HepG2 (cell line): ENCODE results near the gene ADGRL2. TPM values are rescaled to one million over a fixed set of nuclear protein-coding genes. Genes with fewer than 3 reads are reported as not detected.

Experiments used
- ATAC-seq: fragments of 200-7000 bp; cut with Tn5 transposase; 3 replicates; pipeline ENCODE4 v1.9.1; 2020; ENCODE audit warnings: mild to moderate bottlenecking, moderate library complexity
- BruUV-seq: library from RNA; stranded (reverse); fragments of 400-500 nt; replicated peaks from 2 replicates; lab custom pipeline; 2021; lab: Mats Ljungman, UMichigan
- CTCF ChIA-PET: fragments of 300-600 bp; formaldehyde crosslinking; extraction: SDS; loops from one replicate; lab custom pipeline; 2021; ENCODE audit warnings: low total read pairs, inconsistent platforms, low intra/inter-chr PET ratio; lab: Yijun Ruan, JAX
- POLR2A ChIA-PET: fragments of 350-600 bp; sonication (Branson Sonifier 250); formaldehyde crosslinking; loops from one replicate; lab custom pipeline; 2020; ENCODE audit warnings: antibody characterized with exemption, inconsistent platforms; lab: Yijun Ruan, JAX
- DNase-seq: peaks from one replicate; pipeline ENCODE4 v3.0.0-alpha.2; 2015; ENCODE audit warnings: low spot score
- FAIRE-seq: peaks from 3 replicates; lab custom pipeline; 2011; peaks lifted over from hg19 to GRCh38; lab: Jason Lieb, UNC
- H2AFZ ChIP-seq: one replicate; pipeline ENCODE4 v1.6.1; 2011; ENCODE audit warnings: low read length, inconsistent platforms
- H3K27ac ChIP-seq: fragments of 300-600 bp; 3 replicates; pipeline ENCODE4 v1.8.0; 2011; ENCODE audit warnings: mixed run types, mild to moderate bottlenecking, mixed read lengths, low read length, inconsistent platforms; ENCODE audit not compliant: insufficient read depth; ENCODE audit errors: extremely low read length
- H3K27me3 ChIP-seq, 2 experiments: fragments of 200-600 bp in 1 of 2; 2 replicates in 1 of 2; 3 replicates in 1 of 2; pipeline versions ENCODE4 v1.6.0 to v1.8.0; 2011; ENCODE audit warnings: low read length in 2 of 2, mild to moderate bottlenecking in 2 of 2, moderate library complexity in 2 of 2, inconsistent platforms in 1 of 2; ENCODE audit not compliant: insufficient read depth in 2 of 2, control insufficient read depth in 1 of 2
- H3K36me3 ChIP-seq, 2 experiments: fragments of 200-600 bp in 1 of 2; replicated peaks in 1 of 2; 2 replicates in 1 of 2; 3 replicates in 1 of 2; pipeline versions ENCODE4 v1.5.1 to v1.8.0; 2011; ENCODE audit warnings: low read length in 2 of 2, inconsistent platforms in 1 of 2; ENCODE audit not compliant: insufficient read depth in 2 of 2, control insufficient read depth in 1 of 2
- H3K4me1 ChIP-seq: 2 replicates; pipeline ENCODE4 v1.5.1; 2012; ENCODE audit warnings: low read length, inconsistent platforms; ENCODE audit not compliant: insufficient read depth
- H3K4me2 ChIP-seq: 2 replicates; pipeline ENCODE4 v1.6.0; 2011; ENCODE audit warnings: low read depth, low read length, inconsistent platforms
- H3K4me3 ChIP-seq, 3 experiments: fragments of 200-600 bp in 1 of 3; sonication (generic), shearing (Covaris generic) in 1 of 3; replicated peaks in 1 of 3; 2 replicates each; pipeline ENCODE4 v1.5.1; 2011 to 2016; ENCODE audit warnings: low read length in 3 of 3, inconsistent platforms in 2 of 3, low read depth in 2 of 3, mild to moderate bottlenecking in 2 of 3, control low read depth in 1 of 3, mixed read lengths in 1 of 3; ENCODE audit not compliant: insufficient read depth in 1 of 3
- H3K79me2 ChIP-seq: one replicate; pipeline ENCODE4 v1.6.1; 2011; ENCODE audit warnings: low read length, inconsistent platforms; ENCODE audit not compliant: insufficient read depth
- H3K9ac ChIP-seq: 2 replicates; pipeline ENCODE4 v1.6.0; 2011; ENCODE audit warnings: mild to moderate bottlenecking, low read depth, low read length, inconsistent platforms; ENCODE audit not compliant: insufficient read depth
- H3K9me3 ChIP-seq: 2 replicates; pipeline ENCODE4 v1.5.1; 2012; ENCODE audit warnings: mild to moderate bottlenecking, low read length
- H4K20me1 ChIP-seq: 2 replicates; pipeline ENCODE4 v1.6.0; 2011; ENCODE audit warnings: inconsistent platforms, mild to moderate bottlenecking, low read length, moderate library complexity; ENCODE audit not compliant: insufficient read depth
- ARNT ChIP-seq: fragments of 450-650 bp; IDR thresholded peaks from 2 replicates; pipeline ENCODE4 v1.6.1; 2017
- FOXM1 ChIP-seq: sonication (generic); formaldehyde crosslinking; IDR thresholded peaks from 2 replicates; pipeline ENCODE4 v1.5.0; 2020; ENCODE audit warnings: missing genetic modification reagents
- NCOA1 ChIP-seq: sonication (generic); formaldehyde crosslinking; IDR thresholded peaks from 2 replicates; pipeline ENCODE4 v1.9.0; 2021; ENCODE audit warnings: missing genetic modification reagents
- NFE2L2 ChIP-seq: fragments of 150-350 bp; IDR thresholded peaks from 2 replicates; pipeline ENCODE4 v1.6.1; 2014; ENCODE audit warnings: low read length
- SMYD3 ChIP-seq: sonication (generic); formaldehyde crosslinking; IDR thresholded peaks from 2 replicates; pipeline ENCODE4 v1.8.1; 2023; ENCODE audit warnings: mild to moderate bottlenecking, missing genetic modification reagents
- ZBTB42 ChIP-seq: sonication (generic); formaldehyde crosslinking; IDR thresholded peaks from 2 replicates; pipeline ENCODE4 v1.5.0; 2020; ENCODE audit warnings: mild to moderate bottlenecking, missing genetic modification reagents
- ZNF777 ChIP-seq: sonication (generic); formaldehyde crosslinking; IDR thresholded peaks from 2 replicates; pipeline ENCODE4 v1.4.0; 2020; ENCODE audit warnings: missing genetic modification reagents
- WGBS: methylation state at CpG from one replicate; pipeline ENCODE4 v1.1.6; 2017; ENCODE audit warnings: low lambda C conversion rate; 5-methylcytosine and 5-hydroxymethylcytosine counted together
- in situ Hi-C: cut with HindIII; loops from 2 replicates; pipeline ENCODE4 v1.10.0; 2017; ENCODE audit warnings: low pct_unique_long_range_greater_than_20kb; ENCODE audit not compliant: extremely low pct_ligation_motif_present
- intact Hi-C: fragments of 100-400 bp; cut with micrococcal nuclease; formaldehyde crosslinking; loops from one replicate; pipeline ENCODE4 v1.10.0; 2022; ENCODE audit not compliant: unreplicated experiment
- polyA plus RNA-seq, 8 experiments: library from polyadenylated mRNA; depleted of rRNA in 3 of 8; stranded (reverse) in 7 of 8; unstranded in 1 of 8; fragments of >200 nt; fragmentation: Illumina TruSeq in 4 of 8; extraction: Trizol in 4 of 8; gene quantifications; 2 replicates each; pipeline versions ENCODE4 v1.2.1 to v1.2.3, GENCODE V29; 2011 to 2016; ENCODE audit warnings: low read depth in 4 of 8, missing spikeins in 1 of 8, mixed read lengths in 1 of 8; ENCODE audit not compliant: insufficient read depth in 1 of 8
- total RNA-seq, 5 experiments: library from RNA; depleted of rRNA; stranded (reverse); fragments of >200 nt; fragmentation: Illumina TruSeq; extraction: Trizol; gene quantifications; 2 replicates each; pipeline ENCODE4 v1.2.3, GENCODE V29; 2016; ENCODE audit warnings: low read depth in 1 of 5
- TF ChIP-seq, protein P1 (sequence below): sonication (generic); formaldehyde crosslinking; IDR thresholded peaks from 2 replicates; pipeline ENCODE4 v1.5.0; 2020; ENCODE audit warnings: missing genetic modification reagents
- TF ChIP-seq, protein P2 (sequence below): sonication (generic); formaldehyde crosslinking; IDR thresholded peaks from 2 replicates; pipeline ENCODE4 v1.5.0; 2020; ENCODE audit warnings: mild to moderate bottlenecking, low read depth, missing genetic modification reagents, borderline replicate concordance
- TF ChIP-seq, protein P3 (sequence below): sonication (generic); formaldehyde crosslinking; IDR thresholded peaks from 2 replicates; pipeline ENCODE4 v1.4.0; 2020; ENCODE audit warnings: missing genetic modification reagents
- TF ChIP-seq, protein P4 (sequence below): sonication (generic); formaldehyde crosslinking; IDR thresholded peaks from 2 replicates; pipeline ENCODE4 v1.9.0; 2021; ENCODE audit warnings: missing genetic modification reagents, mild to moderate bottlenecking, borderline replicate concordance
- TF ChIP-seq, protein P5 (sequence below): sonication (generic); formaldehyde crosslinking; IDR thresholded peaks from 2 replicates; pipeline ENCODE4 v1.4.0; 2020; ENCODE audit warnings: mild to moderate bottlenecking, missing genetic modification reagents

ADGRL2 gene
- total and polyA plus RNA-seq, 2 of the 13 experiments (the other 11 are each of a cell fraction or from before 2014, with no cell fraction given) = 15.3 to 31.6 TPM

DNA sequence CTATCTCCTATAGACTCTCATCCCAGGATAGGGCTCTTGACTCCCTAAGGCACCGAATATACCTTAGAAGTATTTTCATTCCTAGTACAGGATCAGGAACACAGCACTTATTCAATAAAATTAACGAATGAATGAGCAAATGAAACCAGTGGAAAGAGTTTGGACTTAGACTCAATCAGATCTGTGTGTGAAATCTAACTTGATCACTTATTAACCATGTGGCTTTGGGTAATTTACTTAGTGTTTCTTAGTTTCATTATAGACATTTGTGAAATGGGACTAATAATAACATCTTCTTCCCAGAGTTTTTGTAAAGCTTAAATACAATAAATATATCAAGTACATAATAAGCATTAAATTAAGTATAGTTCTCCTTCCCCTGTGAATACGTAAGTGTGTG, 230.1 kb downstream of the ADGRL2 start (continued):
- TF ChIP-seq, protein P1, sequence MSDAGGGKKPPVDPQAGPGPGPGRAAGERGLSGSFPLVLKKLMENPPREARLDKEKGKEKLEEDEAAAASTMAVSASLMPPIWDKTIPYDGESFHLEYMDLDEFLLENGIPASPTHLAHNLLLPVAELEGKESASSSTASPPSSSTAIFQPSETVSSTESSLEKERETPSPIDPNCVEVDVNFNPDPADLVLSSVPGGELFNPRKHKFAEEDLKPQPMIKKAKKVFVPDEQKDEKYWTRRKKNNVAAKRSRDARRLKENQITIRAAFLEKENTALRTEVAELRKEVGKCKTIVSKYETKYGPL (CRISPR knock-in tag) = no peak
- TF ChIP-seq NCOA1 = no peak
- TF ChIP-seq ZBTB42 (CRISPR knock-in tag) = no peak
- TF ChIP-seq, protein P2, sequence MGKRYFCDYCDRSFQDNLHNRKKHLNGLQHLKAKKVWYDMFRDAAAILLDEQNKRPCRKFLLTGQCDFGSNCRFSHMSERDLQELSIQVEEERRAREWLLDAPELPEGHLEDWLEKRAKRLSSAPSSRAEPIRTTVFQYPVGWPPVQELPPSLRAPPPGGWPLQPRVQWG = no peak
- TF ChIP-seq, protein P3, sequence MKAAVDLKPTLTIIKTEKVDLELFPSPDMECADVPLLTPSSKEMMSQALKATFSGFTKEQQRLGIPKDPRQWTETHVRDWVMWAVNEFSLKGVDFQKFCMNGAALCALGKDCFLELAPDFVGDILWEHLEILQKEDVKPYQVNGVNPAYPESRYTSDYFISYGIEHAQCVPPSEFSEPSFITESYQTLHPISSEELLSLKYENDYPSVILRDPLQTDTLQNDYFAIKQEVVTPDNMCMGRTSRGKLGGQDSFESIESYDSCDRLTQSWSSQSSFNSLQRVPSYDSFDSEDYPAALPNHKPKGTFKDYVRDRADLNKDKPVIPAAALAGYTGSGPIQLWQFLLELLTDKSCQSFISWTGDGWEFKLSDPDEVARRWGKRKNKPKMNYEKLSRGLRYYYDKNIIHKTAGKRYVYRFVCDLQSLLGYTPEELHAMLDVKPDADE (CRISPR knock-in tag) = no peak
- TF ChIP-seq ZNF777 = no peak
- no peak for TF ChIP-seq FOXM1 (CRISPR knock-in tag)
- TF ChIP-seq, all 625 proteins: peak for 0

DNA sequence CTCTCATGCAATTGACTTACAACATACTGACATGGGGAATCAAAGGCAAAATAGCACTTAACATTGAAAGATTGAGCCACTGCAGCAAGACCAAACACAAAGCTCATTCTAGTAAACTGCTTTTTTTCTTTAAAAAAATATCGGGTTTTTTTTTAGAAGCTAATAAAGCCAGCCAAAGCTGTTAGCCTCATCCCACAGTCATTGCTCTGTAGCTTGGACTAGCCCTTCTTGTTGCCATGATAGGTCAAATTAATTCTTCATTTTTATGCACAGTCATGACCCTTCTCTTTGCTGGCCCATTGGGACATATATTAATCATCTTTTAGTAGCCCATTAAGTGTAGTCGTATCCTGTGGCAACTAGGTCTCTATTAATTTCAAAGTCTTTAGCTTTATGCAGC, 231.3 kb downstream of the ADGRL2 start:
- no peaks in the 10 kb centered on the region for H3K36me3 ChIP-seq
- peaks cover 56% of the 10 kb centered on the region for H3K9me3 ChIP-seq
- no TSS peak for BruUV-seq
- no peak overlapping the region for H3K4me3 ChIP-seq
- 19% methylated on average over 2 of the region's 2 CpGs for WGBS
- intact Hi-C loops = no loop called here
- no peak overlapping the region for H3K27ac ChIP-seq
- no peak overlapping the region for H2AFZ ChIP-seq
- in situ Hi-C loops = no loop called here
- DNase-seq = no peak
- FAIRE-seq = no peak
- no peak overlapping the region for H3K9ac ChIP-seq
- H3K4me1 ChIP-seq = no peaks in the 10 kb centered on the region
- no peak for ATAC-seq
- no peaks in the 10 kb centered on the region for H3K79me2 ChIP-seq
- TF ChIP-seq NFE2L2 (peak; percentile 14; the same call in 1 of the 2 replicates), ARNT (no peak), SMYD3 (CRISPR knock-in tag) (no peak)
- TF ChIP-seq, protein P4, sequence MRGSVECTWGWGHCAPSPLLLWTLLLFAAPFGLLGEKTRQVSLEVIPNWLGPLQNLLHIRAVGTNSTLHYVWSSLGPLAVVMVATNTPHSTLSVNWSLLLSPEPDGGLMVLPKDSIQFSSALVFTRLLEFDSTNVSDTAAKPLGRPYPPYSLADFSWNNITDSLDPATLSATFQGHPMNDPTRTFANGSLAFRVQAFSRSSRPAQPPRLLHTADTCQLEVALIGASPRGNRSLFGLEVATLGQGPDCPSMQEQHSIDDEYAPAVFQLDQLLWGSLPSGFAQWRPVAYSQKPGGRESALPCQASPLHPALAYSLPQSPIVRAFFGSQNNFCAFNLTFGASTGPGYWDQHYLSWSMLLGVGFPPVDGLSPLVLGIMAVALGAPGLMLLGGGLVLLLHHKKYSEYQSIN (CRISPR knock-in tag) = no peak
- TF ChIP-seq, protein P5, sequence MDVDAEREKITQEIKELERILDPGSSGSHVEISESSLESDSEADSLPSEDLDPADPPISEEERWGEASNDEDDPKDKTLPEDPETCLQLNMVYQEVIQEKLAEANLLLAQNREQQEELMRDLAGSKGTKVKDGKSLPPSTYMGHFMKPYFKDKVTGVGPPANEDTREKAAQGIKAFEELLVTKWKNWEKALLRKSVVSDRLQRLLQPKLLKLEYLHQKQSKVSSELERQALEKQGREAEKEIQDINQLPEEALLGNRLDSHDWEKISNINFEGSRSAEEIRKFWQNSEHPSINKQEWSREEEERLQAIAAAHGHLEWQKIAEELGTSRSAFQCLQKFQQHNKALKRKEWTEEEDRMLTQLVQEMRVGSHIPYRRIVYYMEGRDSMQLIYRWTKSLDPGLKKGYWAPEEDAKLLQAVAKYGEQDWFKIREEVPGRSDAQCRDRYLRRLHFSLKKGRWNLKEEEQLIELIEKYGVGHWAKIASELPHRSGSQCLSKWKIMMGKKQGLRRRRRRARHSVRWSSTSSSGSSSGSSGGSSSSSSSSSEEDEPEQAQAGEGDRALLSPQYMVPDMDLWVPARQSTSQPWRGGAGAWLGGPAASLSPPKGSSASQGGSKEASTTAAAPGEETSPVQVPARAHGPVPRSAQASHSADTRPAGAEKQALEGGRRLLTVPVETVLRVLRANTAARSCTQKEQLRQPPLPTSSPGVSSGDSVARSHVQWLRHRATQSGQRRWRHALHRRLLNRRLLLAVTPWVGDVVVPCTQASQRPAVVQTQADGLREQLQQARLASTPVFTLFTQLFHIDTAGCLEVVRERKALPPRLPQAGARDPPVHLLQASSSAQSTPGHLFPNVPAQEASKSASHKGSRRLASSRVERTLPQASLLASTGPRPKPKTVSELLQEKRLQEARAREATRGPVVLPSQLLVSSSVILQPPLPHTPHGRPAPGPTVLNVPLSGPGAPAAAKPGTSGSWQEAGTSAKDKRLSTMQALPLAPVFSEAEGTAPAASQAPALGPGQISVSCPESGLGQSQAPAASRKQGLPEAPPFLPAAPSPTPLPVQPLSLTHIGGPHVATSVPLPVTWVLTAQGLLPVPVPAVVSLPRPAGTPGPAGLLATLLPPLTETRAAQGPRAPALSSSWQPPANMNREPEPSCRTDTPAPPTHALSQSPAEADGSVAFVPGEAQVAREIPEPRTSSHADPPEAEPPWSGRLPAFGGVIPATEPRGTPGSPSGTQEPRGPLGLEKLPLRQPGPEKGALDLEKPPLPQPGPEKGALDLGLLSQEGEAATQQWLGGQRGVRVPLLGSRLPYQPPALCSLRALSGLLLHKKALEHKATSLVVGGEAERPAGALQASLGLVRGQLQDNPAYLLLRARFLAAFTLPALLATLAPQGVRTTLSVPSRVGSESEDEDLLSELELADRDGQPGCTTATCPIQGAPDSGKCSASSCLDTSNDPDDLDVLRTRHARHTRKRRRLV = no peak
- CTCF ChIA-PET = no interaction called here
- no peaks in the 10 kb centered on the region for H4K20me1 ChIP-seq
- POLR2A ChIA-PET = no interaction called here
- no peaks in the 10 kb centered on the region for H3K27me3 ChIP-seq
- H3K4me2 ChIP-seq = no peak overlapping the region
